Spinal cord (tissue), 10 donors: ENCODE measurements around the gene TXNDC5. TPM values are rescaled to one million over a fixed set of nuclear protein-coding genes. Genes with fewer than 3 reads are reported as not detected.

Experiments used
- DNase-seq, 6 donors: peaks; one replicate each; pipeline versions ENCODE4 v3.0.0 to v3.0.0-alpha.2; 2013 to 2015; ENCODE audit warnings: low spot score in 6 of 6, low read depth in 4 of 6
- H3K27ac ChIP-seq: one replicate; pipeline ENCODE4 v1.5.1; 2013; ENCODE audit warnings: low read depth, low read length, control low read depth
- H3K27me3 ChIP-seq: one replicate; pipeline ENCODE4 v1.6.1; 2013; ENCODE audit warnings: low read length; ENCODE audit not compliant: control insufficient read depth, insufficient read depth
- H3K36me3 ChIP-seq: one replicate; pipeline ENCODE4 v1.6.1; 2013; ENCODE audit warnings: low read length; ENCODE audit not compliant: control insufficient read depth, insufficient read depth
- H3K4me1 ChIP-seq: one replicate; pipeline ENCODE4 v1.6.1; 2013; ENCODE audit warnings: low read length; ENCODE audit not compliant: control insufficient read depth, insufficient read depth
- H3K4me3 ChIP-seq: one replicate; pipeline ENCODE4 v1.5.1; 2013; ENCODE audit warnings: low read depth, low read length, control low read depth
- H3K9me3 ChIP-seq: one replicate; pipeline ENCODE4 v1.6.1; 2013; ENCODE audit warnings: low read length; ENCODE audit not compliant: control insufficient read depth, insufficient read depth
- WGBS: methylation state at CpG from one replicate; pipeline ENCODE4 v1.1.5; 2013; ENCODE audit warnings: missing lambda C conversion rate; ENCODE audit not compliant: insufficient coverage; 5-methylcytosine and 5-hydroxymethylcytosine counted together
- polyA plus RNA-seq, 2 donors: library from polyadenylated mRNA; unstranded; fragments of 120-200 nt; gene quantifications; one replicate each; pipeline ENCODE4 v1.2.1, GENCODE V29; 2013; ENCODE audit not compliant: insufficient read length in 2 of 2
- total RNA-seq, 2 donors: library from RNA; depleted of rRNA in 1 of 2; stranded (reverse); fragments of 120-200 nt in 1 of 2; fragments of >200 nt in 1 of 2; gene quantifications; one replicate each; pipeline versions ENCODE4 v1.2.3 to v1.2.4, GENCODE V29; 2013 to 2014
- donor health status: healthy.

TXNDC5 gene
- total and polyA plus RNA-seq, 4 donors: 46.4 to 181 (median 82.8) TPM

- no peak overlapping the region for H3K4me3 ChIP-seq
- 95% methylated on average over 4 of the region's 4 CpGs for WGBS
- no peaks in the 10 kb centered on the region for H3K27me3 ChIP-seq
- H3K4me1 ChIP-seq: peaks cover 13% of the 10 kb centered on the region
- no peaks in the 10 kb centered on the region for H3K9me3 ChIP-seq
- no peak overlapping the region for H3K27ac ChIP-seq
- peaks cover 19% of the 10 kb centered on the region for H3K36me3 ChIP-seq
- DNase-seq: no peak
Observed at GRCh38 chr6:7907159-7907558, 3.4 kb downstream of the TXNDC5 start.

- peaks cover 13% of the 10 kb centered on the region for H3K4me1 ChIP-seq
- H3K9me3 ChIP-seq: no peaks in the 10 kb centered on the region
- H3K36me3 ChIP-seq: peaks cover 22% of the 10 kb centered on the region
- no peak overlapping the region for H3K27ac ChIP-seq
- 98% methylated on average over 4 of the region's 4 CpGs for WGBS
- no peaks in the 10 kb centered on the region for H3K27me3 ChIP-seq
- no peak for DNase-seq
- no peak overlapping the region for H3K4me3 ChIP-seq
Observed at GRCh38 chr6:7906741-7907140, 3.8 kb downstream of the TXNDC5 start.

- Histone ChIP-seq H3K9me3 (no peaks in the 10 kb centered on the region), H3K36me3 (peaks cover 22% of the 10 kb centered on the region), H3K27me3 (no peaks in the 10 kb centered on the region), H3K27ac (no peak overlapping the region), H3K4me1 (peaks cover 7% of the 10 kb centered on the region), H3K4me3 (no peak overlapping the region)
- no peak for DNase-seq
- WGBS: 100% methylated on average over 1 of the region's 2 CpGs
Observed at GRCh38 chr6:7905416-7905815, 5.2 kb downstream of the TXNDC5 start.

- Histone ChIP-seq H3K9me3 (no peaks in the 10 kb centered on the region), H3K36me3 (peaks cover 22% of the 10 kb centered on the region), H3K27ac (no peak overlapping the region), H3K4me3 (no peak overlapping the region), H3K27me3 (no peaks in the 10 kb centered on the region), H3K4me1 (peaks cover 7% of the 10 kb centered on the region)
- no peak for DNase-seq
- 94% methylated on average over 5 of the region's 5 CpGs for WGBS
Observed at GRCh38 chr6:7904654-7905319, 5.8 kb downstream of the TXNDC5 start.

- peaks cover 25% of the 10 kb centered on the region for H3K36me3 ChIP-seq
- 73% methylated on average over 2 of the region's 3 CpGs for WGBS
- DNase-seq: no peak
Observed at GRCh38 chr6:7903673-7904072, 6.9 kb downstream of the TXNDC5 start.

GRCh38 chr6:7902867-7903266 is 7.7 kb downstream of the TXNDC5 start:
- H3K9me3 ChIP-seq: no peaks in the 10 kb centered on the region
- H3K27ac ChIP-seq: no peak overlapping the region
- H3K4me3 ChIP-seq: no peak overlapping the region
- H3K36me3 ChIP-seq: peaks cover 32% of the 10 kb centered on the region
- no CpG with 5 or more reads among the region's 1 CpG for WGBS
- no peaks in the 10 kb centered on the region for H3K4me1 ChIP-seq
- DNase-seq: no peak
- no peaks in the 10 kb centered on the region for H3K27me3 ChIP-seq

More at GRCh38 chr6:7903673-7904072, 6.9 kb downstream of the TXNDC5 start:
- Histone ChIP-seq H3K9me3 (no peaks in the 10 kb centered on the region), H3K4me1 (no peaks in the 10 kb centered on the region), H3K27ac (no peak overlapping the region), H3K27me3 (no peaks in the 10 kb centered on the region), H3K4me3 (no peak overlapping the region)

- peaks cover 36% of the 10 kb centered on the region for H3K36me3 ChIP-seq
- H3K9me3 ChIP-seq: no peaks in the 10 kb centered on the region
- H3K27ac ChIP-seq: no peak overlapping the region
- H3K4me3 ChIP-seq: no peak overlapping the region
- H3K4me1 ChIP-seq: no peaks in the 10 kb centered on the region
- 91% methylated on average over 6 of the region's 8 CpGs for WGBS
- no peaks in the 10 kb centered on the region for H3K27me3 ChIP-seq
- DNase-seq: no peak
Observed at GRCh38 chr6:7902221-7902620, 8.4 kb downstream of the TXNDC5 start.

- Histone ChIP-seq H3K9me3 (no peaks in the 10 kb centered on the region), H3K4me1 (no peaks in the 10 kb centered on the region), H3K27me3 (no peaks in the 10 kb centered on the region), H3K36me3 (peaks cover 36% of the 10 kb centered on the region), H3K27ac (no peak overlapping the region), H3K4me3 (no peak overlapping the region)
- DNase-seq: no peak
- 88% methylated on average over 4 of the region's 4 CpGs for WGBS
Observed at GRCh38 chr6:7901780-7902179, 8.8 kb downstream of the TXNDC5 start.

- WGBS: 97% methylated on average over 7 of the region's 9 CpGs
- H3K36me3 ChIP-seq: peaks cover 38% of the 10 kb centered on the region
Observed at GRCh38 chr6:7901056-7901455, 9.5 kb downstream of the TXNDC5 start.

GRCh38 chr6:7900621-7901020 is 10.0 kb downstream of the TXNDC5 start:
- H3K4me1 ChIP-seq: no peaks in the 10 kb centered on the region
- peaks cover 41% of the 10 kb centered on the region for H3K36me3 ChIP-seq
- H3K27me3 ChIP-seq: no peaks in the 10 kb centered on the region
- H3K27ac ChIP-seq: no peak overlapping the region
- H3K9me3 ChIP-seq: no peaks in the 10 kb centered on the region
- no peak overlapping the region for H3K4me3 ChIP-seq
- no peak for DNase-seq
- WGBS: 92% methylated on average over 2 of the region's 2 CpGs

More at GRCh38 chr6:7901056-7901455, 9.5 kb downstream of the TXNDC5 start:
- H3K4me3 ChIP-seq: no peak overlapping the region
- H3K4me1 ChIP-seq: no peaks in the 10 kb centered on the region
- no peak overlapping the region for H3K27ac ChIP-seq
- no peak for DNase-seq
- H3K27me3 ChIP-seq: no peaks in the 10 kb centered on the region
- H3K9me3 ChIP-seq: no peaks in the 10 kb centered on the region
